ENCODE measurements around the gene FAM107B. TPM values are rescaled to one million over a fixed set of nuclear protein-coding genes. Genes with fewer than 3 reads are reported as not detected.

The FAM107B gene
- total RNA-seq, 1 donor from 2014 or later: 45.1 TPM

DNA sequence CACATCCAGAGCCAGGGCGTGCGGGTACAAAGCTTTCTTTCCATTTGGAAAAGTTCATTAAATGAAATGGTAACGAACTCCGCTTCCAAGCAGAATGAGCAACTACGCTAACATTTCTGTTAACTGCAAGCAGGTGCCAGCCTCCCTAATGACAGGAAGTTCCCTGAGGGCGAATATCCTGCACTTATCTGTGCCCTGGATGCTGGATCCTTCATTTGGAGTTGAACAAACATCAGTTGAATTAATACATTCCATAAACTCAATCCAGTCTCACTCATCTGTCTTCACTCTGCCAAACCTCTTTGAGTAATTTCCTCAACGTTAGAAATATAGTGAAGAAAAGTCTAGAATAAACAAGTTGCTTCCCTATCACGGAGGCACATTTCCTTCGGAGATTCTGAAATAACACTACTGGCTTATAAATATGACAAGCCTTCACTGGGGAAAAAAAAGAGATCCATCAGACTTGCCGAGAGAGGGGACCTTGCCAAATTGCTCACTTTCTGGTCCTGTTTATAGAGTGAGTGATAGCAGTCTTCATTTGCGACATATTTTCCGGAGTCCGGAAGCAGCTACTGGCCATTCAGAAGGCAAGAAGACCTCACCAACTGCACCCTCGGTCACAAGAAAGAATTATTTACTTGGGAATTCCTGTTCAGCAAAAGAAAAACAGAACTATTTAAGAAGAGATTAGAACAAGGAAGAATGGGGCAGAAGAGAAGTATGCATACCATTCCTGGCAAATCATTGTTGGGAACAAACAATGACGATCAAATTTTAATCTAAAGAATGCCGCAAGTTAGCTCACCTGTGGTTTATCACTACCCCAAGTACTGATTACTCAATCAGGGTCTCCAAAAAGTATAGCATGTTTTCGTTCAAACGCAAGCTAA is 196.4 kb downstream of the FAM107B start:
- no peak for DNase-seq

DNA sequence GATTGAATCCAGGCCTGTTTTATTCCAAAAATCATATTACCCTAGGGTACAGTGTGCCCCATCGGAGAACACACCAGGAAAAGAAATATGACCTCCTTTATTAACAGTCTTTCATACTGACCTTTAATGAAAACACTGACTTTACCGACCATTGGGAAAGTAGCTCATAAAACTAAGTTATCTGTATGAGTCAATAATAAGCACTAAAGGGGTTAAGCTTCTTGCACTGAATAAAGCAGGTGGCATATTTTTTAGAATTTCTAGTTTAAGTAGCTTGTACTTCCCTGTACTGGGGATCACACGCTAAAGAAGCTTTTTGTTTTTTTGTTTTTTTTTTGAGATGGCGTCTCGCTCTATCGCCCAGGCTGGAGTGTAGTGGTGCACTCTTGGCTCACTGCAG is 199.8 kb downstream of the FAM107B start:
- DNase-seq: no peak

DNA sequence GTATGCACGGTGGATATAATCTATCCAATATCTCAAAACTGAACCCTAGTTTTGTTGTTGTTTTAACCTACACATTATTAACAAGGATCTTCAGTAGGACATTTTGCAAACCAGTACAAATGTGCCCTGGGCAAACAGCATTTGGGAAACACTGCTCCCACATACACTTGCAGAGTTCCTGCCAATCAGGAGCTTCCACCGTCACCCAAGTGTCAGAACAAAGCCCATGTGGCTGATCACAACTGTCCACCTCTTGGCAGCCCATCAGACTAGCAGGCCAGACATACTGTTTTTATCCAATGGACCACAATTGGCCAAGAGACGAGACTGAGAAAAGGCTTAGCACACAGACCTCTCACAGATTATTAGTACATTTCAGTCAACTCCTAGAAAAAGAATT is 200.4 kb downstream of the FAM107B start:
- no peak for DNase-seq

DNA sequence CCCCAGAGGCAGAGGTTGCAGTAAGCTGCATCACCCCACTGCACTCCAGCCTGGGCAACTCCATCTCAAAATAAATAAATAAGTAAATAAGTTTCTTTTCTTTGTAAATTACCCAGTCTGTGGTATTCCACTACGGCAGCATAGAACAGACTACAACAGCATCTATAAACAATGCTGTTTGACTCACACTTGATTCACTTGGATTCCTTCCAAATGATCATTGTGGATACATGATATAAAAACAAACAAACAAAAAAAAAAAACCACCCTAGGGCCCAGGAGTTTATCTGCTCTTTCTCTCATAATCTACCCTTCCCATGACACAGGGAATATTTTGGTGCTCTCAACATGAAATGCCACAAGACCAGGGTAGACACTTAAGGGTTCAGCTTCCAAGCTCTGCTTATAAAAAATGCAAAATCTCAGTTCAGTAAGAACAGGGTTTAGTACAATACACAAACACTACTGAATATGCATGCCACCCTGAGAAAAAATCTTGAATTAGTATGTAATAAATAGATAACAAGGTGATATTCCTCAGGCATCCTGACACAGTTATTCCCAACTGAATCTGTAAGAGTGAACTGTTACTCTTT is 200.9 kb downstream of the FAM107B start:
- DNase-seq: no peak

DNA sequence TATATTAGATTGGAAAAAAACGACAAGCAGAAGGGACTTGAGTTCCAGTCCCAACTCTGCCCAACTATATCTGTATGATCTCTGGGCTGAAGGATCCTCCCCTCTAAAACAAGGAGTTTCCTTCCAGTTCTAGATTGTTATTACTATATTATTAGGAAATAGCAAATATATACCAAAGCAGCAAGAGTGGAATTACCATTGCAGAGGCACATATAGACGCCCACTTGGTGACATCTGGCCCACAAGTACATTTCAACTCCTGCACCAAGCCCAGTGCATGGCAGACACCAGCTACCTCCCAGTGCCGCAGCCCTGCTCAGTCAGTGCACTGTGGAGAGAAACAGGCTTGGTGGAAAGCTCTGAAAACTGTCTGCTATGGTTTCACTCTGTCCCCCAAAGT is 201.9 kb downstream of the FAM107B start:
- DNase-seq: no peak

DNA sequence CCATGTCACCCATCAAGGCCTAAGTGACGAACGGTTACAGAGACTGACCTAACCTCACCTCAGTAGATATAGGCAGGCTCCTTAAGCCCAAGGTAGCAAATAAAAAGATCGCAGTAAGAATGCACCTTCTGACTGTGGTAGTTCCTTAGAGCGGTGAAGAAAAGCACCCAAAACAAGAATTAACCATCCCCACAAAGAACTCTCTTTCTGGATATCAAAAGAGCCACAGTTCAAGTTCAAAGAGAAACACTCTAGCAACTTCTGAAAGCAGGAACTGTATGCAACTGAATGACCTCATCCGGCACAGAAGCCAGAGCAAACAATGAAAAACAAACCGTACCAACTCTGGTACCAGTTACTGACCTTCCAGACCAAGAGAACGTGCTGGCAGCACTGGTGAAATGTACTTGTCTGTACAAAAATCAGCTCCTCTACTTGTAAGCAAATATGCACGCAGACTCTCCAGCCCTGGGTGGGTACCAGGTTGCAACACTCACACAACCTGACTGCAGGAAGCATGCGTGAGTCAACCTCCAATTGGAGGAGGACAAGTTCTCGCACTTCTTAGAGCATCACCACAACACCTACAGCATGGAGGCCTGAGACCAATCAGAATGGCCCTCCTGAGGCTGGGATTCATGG is 202.7 kb downstream of the FAM107B start:
- DNase-seq: no peak

DNA sequence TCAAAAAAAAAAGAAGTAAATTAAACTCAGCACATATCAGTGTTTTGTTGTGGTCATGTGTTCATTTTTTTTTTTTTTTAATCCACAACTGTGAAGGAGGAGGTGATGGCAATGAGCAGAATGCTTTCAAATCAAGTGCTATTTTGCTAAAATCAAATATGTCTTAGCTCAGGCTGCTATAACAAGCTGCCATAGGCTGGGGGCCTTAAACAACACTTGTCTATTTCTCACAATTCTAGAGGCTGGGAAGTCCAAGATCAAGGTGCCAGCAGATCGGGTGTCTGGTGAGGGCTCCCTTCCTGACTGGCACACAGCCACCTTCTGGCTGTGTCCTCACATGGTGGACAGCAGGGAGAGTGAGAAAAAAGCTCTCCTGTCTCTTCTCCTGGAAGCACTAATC is 203.9 kb downstream of the FAM107B start:
- DNase-seq: no peak

DNA sequence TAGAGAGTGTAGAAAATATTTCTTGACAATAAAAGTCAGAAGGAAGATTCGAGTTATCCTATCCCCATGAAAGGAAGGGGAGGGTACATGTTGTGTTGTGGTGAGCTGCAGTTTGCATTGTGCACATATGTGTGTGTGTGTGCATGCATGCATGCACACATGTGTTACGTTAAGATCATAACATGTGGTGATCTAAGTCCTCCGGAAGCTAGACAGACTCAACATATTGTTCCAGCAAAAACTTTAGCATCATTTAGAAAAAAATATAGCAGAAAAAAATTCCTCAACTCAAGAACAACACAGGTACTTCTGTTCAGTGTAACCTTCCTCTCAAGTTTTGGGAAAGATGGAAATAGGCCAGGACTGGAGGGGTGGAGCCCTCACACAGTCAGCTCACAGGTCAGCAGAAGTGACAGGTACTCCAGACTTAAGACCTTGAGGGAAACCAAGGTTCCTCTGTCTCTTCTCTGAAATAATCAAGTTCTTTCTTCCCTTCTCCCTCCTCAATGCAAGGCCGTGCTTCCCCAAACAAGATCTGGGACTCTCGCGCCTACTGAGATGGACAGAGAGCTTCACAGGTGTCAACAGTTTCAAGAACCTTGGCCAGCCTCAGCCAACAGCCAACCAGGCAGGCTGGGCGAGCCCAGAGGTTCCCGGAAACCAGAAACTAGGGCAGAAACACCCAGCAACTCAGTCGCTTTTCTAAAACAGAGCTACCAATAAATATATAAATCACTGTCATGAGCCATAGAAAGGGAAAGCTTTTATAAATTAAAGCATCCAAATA is 205.2 kb downstream of the FAM107B start:
- no peak for DNase-seq

DNA sequence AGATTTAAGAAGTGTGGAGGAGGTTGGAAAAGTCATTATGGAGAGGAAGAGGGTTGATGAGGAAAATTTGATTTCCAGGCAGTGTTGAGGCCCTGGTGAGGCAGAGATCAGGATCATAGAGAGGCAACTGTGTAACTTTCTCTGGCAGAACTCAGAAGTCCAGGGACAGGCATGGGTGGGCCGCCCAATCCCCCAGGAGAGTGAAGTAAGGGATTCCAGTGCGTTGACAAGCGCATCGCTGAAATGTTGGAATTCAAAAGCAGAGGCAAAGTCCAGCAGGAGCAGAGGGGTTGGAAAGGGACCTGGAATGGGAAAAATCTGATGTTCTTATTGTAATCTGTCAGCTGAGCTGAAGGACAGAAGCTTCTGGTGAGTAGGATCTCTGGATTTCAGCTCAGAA is 207.3 kb downstream of the FAM107B start:
- peak; percentile 33 for DNase-seq

DNA sequence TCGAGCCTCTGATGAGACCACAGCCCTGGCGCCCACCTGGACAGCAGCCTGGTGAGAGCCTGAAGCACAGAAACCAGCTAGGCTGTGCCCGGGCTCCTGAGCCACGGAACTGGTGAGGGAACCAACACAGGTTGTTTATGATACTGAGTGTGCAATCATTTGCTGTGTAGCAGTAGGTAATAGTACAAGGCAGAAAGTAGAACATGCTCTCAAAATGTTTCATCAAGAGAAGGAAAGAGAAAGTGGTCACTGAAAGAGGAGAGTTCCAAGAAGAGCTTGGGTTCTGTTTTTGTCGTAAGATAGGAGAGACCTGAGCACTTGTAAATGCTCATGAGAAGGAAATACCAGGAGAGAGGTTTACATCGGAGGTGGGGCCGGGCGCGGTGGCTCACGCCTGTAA is 208.2 kb downstream of the FAM107B start:
- DNase-seq: no peak

DNA sequence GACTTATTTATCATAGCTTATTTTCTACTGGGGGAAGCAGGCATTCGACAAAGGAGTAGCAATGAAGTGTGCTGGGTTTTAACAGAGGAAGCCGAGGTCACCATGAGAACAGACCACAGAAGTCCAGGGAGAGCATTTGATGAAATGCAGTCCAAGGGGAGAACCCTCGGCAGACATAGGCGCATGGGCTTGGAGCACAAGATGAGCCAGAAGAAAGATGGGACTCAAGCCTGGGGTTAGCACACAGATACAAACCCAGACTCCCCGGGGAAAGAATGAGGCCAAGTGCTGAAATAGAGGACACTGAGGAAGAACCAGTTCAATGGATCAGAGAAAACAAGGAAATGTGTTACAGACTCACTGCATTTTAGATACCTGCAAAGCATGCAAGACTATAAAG is 209.5 kb downstream of the FAM107B start:
- no peak for DNase-seq

DNA sequence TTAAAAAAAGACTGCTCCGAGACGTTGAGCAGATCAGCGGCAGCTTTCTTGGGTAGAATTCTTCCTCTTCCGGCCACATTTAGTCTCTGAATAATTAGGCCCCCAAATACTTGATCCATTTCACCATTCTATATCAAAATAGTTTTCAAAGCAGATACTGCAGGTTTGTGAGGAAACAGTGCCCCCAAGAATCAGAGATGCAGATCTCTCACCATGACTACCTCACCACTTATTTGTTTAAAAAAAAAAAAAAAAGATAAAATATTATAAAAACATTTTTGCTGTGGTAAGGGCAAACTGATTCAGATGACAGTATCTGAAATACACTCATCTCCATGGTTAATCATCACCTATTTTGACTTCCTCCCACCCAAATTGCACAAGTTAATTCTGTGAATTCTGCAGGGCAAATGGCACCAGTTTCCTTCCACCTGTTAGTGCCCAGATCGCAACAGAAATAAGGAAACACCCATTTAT is 210.4 kb downstream of the FAM107B start:
- no peak for DNase-seq

DNA sequence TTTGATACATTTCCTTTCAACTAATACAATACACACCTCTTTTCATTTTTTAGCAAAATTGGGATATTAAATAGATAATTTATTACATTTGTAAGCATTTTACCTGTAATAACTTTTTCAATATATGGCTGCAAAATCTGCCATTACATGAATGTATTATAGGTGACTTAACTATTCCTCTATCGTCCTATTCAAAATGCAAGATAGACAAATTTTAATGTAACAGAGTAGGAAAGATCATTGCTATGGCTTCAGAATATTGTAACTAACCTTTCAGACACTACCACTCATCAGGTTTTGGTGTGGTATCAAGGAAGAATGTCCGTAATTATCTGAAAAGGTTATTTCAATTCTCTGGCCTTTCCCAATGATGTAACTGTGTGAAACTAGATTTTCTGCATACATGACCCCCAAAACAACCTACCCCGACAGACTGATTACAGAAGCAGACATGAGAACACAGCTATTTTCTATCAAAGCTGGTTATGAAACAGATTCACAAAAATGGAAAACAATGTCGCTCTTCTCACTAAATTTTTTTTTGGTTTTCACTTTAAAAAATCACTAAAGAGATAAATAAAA is 211.2 kb downstream of the FAM107B start:
- DNase-seq: no peak

DNA sequence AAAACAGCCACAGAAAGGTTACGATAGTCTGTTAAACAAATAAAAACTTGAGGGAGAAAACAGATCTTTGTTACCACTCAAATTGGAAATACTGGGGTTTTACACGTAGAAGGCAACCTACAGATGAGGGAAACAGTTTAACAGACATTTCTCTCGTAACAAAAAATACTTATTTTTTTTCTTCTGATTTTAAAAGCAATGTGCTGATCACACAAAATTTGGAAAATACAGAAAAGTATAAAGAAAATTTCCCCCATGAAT is 211.7 kb downstream of the FAM107B start:
- DNase-seq: no peak

DNA sequence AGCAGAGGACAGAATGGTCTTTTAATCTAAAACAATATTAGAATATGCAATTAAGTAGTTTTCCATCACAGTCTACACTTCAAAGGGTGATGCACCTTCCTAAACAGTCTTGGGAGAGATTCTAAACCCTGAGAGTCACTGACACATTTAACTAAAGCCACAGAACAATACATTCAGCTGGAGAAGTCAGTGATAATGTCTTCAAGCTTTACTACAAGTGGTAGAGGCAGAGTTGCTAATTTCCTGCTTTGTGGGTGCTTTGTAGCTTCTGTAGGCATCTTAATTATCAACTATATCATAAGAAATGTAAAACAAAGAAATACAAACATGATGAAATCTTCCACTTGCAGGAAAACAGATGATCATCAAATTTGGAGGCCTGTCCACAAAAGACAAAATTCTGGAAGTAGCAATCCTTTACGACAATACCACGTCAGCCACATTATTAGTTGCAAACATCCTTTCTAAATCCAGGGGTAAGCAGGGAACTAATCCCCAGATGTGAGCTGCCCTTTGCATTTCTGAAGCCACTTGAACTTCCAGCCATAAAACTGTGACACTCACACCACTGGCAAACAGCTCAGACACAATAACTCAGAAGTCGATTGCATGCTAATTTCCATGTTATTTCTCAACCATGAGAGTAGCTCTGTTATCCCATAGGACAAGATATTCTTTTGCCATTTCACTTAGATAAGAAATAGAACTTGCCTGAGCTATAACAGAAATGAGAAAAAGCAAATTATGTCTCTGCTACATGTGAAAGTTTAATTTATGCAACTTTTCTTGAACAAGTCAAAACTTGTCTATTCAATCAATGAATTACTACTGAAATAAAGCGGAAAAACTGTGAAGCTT is 212.2 kb downstream of the FAM107B start:
- no peak for DNase-seq

DNA sequence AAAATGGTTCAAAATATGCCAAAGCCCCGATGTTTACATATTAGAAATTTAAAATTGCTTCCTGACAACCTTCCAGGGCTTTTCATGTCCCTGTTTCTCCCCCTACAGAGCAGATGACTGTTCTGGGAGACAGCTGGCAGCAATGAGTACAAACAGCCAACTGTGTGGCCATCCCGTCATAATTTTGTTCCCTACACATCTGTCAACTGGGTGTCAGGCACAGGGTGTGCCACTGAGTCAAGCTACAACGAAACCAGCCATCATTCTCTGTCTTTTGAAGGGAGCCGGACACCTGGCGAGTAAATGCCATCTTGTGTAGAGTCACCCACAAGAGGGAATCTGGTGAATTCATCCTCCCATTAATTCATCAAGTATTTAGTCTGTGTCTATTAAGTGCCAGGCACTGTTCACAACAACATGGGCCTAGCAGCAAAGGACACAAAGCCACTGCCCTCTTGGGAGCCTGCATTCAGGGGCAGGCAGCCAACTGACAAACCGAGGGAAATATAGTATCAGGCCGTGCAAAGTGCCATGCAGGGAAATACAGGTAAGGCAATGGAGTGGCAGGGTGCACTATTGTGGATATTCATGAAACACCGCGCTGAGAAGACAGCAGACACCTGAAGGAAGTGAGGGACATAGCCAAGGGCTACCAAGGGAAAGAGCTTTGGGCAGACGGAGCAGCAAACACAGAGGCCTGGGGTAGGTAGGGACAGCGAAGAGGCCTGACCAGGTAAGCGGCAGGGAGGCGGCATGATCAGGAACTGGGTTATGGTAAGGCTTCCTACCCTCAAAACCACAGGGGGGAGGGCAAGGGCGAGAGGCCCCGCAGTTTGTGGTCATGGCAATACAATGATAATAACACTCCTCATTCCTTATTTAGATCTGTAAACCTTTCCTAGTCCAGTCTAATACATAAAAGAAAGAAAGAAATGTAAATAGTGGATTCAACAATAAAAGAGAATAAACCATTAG is 213.6 kb downstream of the FAM107B start:
- peak; percentile 4 for DNase-seq

DNA sequence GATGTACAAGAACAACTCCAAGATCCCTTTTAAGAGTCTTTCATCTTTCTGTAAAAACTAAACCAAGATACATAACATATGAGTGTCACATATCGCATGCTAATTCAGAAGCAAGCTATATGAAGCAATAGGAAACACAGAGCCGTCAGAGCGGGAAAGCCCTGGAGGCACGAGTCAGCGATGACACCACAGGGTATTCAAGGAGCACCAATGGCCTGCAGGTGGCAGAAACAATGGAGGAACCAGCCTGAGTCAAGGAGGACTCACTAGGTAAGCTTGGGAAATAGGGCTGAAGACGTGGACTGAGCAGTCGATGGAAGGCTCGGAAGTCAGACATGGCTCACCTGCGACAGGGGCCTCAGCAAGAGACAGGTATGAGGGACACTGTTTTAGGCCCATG is 214.4 kb downstream of the FAM107B start:
- DNase-seq: no peak

DNA sequence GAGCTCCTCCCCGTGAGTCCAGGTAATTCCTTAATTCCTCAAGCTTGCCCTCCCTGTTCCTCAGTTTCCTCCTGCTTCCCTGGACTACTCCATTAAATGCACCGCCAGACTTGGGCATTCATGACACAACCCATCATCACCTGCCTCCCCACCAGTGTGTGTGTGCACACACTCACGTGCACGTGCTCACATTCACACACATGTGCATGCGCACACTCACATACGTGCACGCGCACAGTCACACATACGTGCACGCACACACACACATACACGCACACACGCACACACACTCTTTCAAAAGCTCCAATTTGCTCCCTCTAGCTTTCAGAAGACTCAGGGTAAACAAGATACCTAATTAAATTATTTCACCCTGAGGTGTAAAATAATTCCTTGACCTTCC is 216.7 kb downstream of the FAM107B start:
- no peak for DNase-seq

DNA sequence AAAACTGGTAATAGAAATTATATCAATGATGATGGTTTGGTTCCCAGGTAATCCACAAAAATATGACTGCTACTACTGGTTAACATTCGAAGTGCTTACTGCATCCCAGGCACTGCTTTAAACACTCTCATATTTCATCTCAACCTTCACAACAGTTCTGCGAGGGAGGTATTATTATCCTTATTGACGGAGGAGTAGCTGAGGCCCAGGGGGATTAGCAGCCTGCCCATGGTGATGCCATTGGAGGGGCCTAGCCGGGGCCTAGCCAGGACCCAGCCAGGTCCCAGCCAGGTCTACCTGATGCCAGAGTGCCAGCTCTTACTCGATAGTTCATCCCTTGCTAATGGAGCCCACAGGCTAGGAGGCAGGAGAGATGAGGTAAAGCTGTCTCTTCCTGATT is 217.1 kb downstream of the FAM107B start:
- no peak for DNase-seq

DNA sequence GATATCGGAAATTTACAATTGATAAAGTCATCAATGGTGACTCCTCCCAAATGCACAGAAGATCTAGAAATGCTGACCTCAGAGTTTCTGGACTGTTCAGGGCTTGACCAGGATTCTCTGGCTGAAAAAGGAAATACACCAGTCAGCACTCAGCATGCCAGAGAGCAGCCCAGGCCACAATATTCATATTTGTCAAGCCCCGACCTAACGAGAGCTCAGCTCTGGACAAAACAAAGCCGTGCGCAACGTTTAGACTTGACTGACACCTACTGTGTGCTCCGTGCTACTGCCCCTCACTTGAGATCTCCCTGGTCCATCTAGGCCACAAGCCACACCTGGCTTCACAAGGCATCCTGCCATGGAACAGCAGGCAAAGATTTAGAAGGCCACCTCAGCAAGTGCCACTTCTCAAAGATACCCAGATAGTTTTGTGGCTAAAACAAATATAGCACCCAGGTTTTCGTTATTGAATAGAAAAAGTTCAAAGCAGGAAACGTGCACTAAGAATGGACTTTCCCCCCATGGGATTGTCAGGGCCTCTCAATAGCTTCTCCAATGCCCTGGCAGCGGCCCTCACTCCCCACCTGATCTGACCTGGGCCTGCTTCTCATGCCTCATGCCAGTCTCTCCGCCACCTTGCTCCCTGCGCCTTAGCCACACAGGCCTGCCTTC is 218.3 kb downstream of the FAM107B start:
- no peak for DNase-seq
